Endodermal cell (in vitro differentiated cells): Measurements from ENCODE around the gene GALNT18. TPM values are rescaled to one million over a fixed set of nuclear protein-coding genes. Genes with fewer than 3 reads are reported as not detected.

Experiments
- DNase-seq: peaks from one replicate; pipeline ENCODE4 v3.0.0-alpha.2; 2017
- H3K27ac ChIP-seq: 2 replicates; pipeline ENCODE4 v1.5.1; 2013; ENCODE audit warnings: mild to moderate bottlenecking, low read depth, low read length, moderate library complexity
- H3K27me3 ChIP-seq: 2 replicates; pipeline ENCODE4 v1.6.1; 2013; ENCODE audit warnings: mild to moderate bottlenecking, low read length, moderate library complexity; ENCODE audit not compliant: insufficient read depth, control insufficient read depth, poor library complexity, severe bottlenecking
- H3K36me3 ChIP-seq: 2 replicates; pipeline ENCODE4 v1.7.0; 2013; ENCODE audit warnings: mild to moderate bottlenecking, low read length, moderate library complexity; ENCODE audit not compliant: control insufficient read depth, insufficient read depth
- H3K4me1 ChIP-seq: one replicate; pipeline ENCODE4 v1.7.0; 2013; ENCODE audit warnings: low read length; ENCODE audit not compliant: control insufficient read depth, insufficient read depth
- H3K4me3 ChIP-seq: 2 replicates; pipeline ENCODE4 v1.5.1; 2013; ENCODE audit warnings: mild to moderate bottlenecking, low read length, moderate library complexity
- H3K9ac ChIP-seq: 2 replicates; pipeline ENCODE4 v1.6.1; 2013; ENCODE audit warnings: mild to moderate bottlenecking, low read length, moderate library complexity; ENCODE audit not compliant: poor library complexity, severe bottlenecking; ENCODE audit errors: extremely low read depth
- H3K9me3 ChIP-seq: 2 replicates; pipeline ENCODE4 v1.6.1; 2013; ENCODE audit warnings: mild to moderate bottlenecking, low read length, moderate library complexity; ENCODE audit not compliant: control insufficient read depth
- H3K27ac Mint-ChIP-seq: 2 replicates; pipeline ENCODE4 v1.8.0; 2020; ENCODE audit warnings: mixed read lengths
- H3K27me3 Mint-ChIP-seq: 2 replicates; pipeline ENCODE4 v1.8.0; 2021; ENCODE audit warnings: mild to moderate bottlenecking, mixed read lengths; ENCODE audit not compliant: insufficient read depth
- H3K36me3 Mint-ChIP-seq: 2 replicates; pipeline ENCODE4 v1.8.0; 2020; ENCODE audit warnings: low read depth, mixed read lengths
- H3K4me1 Mint-ChIP-seq: 2 replicates; pipeline ENCODE4 v1.8.0; 2020; ENCODE audit warnings: mixed read lengths
- H3K4me3 Mint-ChIP-seq: 2 replicates; pipeline ENCODE4 v1.8.0; 2020; ENCODE audit warnings: mild to moderate bottlenecking, moderate library complexity, mixed read lengths
- H3K9me3 Mint-ChIP-seq: 2 replicates; pipeline ENCODE4 v1.8.0; 2020; ENCODE audit warnings: mild to moderate bottlenecking, mixed read lengths
- WGBS, 2 experiments: methylation state at CpG; one replicate each; pipeline versions ENCODE4 v1.1.5 to v1.1.7; 2013; ENCODE audit warnings: missing lambda C conversion rate in 2 of 2, mixed read lengths in 1 of 2; ENCODE audit not compliant: insufficient coverage in 1 of 2, insufficient read length in 1 of 2; 5-methylcytosine and 5-hydroxymethylcytosine counted together
- total RNA-seq, 2 donors: library from RNA; stranded (reverse); fragmentation: NEBNext Ultra II Directional in 1 of 2; extraction: Animal tissue kit (Norgen Biotek cat#: 25700) in 1 of 2; gene quantifications; 2 replicates in 1 of 2; 3 replicates in 1 of 2; pipeline ENCODE4 v1.2.1, GENCODE V29; 2021
- TF ChIP-seq, protein P1 (sequence below): fragments of 200-600 bp; sonication (generic); conservative IDR thresholded peaks from 2 replicates; pipeline ENCODE4 v1.5.0; 2021; ENCODE audit warnings: antibody characterized with exemption, mild to moderate bottlenecking

Gene GALNT18
- total RNA-seq, 2 donors from 2014 or later = 5.1 to 9.9 TPM

GRCh38 chr11:11476499-11476898, 145.3 kb downstream of the GALNT18 start:
- H3K4me1 Mint-ChIP-seq = peaks cover 7% of the 10 kb centered on the region
- WGBS, 2 experiments = 75 to 90% methylated on average over 1 to 2 of the region's 2 CpGs
- H3K4me3 ChIP-seq = no peak overlapping the region
- peaks cover 37% of the 10 kb centered on the region for H3K27me3 ChIP-seq
- H3K36me3 ChIP-seq = no peaks in the 10 kb centered on the region
- H3K4me1 ChIP-seq = no peaks in the 10 kb centered on the region
- TF ChIP-seq, protein P1, sequence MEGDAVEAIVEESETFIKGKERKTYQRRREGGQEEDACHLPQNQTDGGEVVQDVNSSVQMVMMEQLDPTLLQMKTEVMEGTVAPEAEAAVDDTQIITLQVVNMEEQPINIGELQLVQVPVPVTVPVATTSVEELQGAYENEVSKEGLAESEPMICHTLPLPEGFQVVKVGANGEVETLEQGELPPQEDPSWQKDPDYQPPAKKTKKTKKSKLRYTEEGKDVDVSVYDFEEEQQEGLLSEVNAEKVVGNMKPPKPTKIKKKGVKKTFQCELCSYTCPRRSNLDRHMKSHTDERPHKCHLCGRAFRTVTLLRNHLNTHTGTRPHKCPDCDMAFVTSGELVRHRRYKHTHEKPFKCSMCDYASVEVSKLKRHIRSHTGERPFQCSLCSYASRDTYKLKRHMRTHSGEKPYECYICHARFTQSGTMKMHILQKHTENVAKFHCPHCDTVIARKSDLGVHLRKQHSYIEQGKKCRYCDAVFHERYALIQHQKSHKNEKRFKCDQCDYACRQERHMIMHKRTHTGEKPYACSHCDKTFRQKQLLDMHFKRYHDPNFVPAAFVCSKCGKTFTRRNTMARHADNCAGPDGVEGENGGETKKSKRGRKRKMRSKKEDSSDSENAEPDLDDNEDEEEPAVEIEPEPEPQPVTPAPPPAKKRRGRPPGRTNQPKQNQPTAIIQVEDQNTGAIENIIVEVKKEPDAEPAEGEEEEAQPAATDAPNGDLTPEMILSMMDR = no peak
- no peaks in the 10 kb centered on the region for H3K36me3 Mint-ChIP-seq
- H3K9me3 ChIP-seq = no peaks in the 10 kb centered on the region
- no peaks in the 10 kb centered on the region for H3K9me3 Mint-ChIP-seq
- H3K9ac ChIP-seq = no peak overlapping the region
- H3K27ac Mint-ChIP-seq = no peak overlapping the region
- no peak for DNase-seq
- no peak overlapping the region for H3K27ac ChIP-seq
- H3K4me3 Mint-ChIP-seq = no peak overlapping the region
- H3K27me3 Mint-ChIP-seq = peaks cover 22% of the 10 kb centered on the region

- DNase-seq = no peak
- H3K4me1 Mint-ChIP-seq = no peaks in the 10 kb centered on the region
- H3K9me3 Mint-ChIP-seq = no peaks in the 10 kb centered on the region
- H3K27me3 Mint-ChIP-seq = peaks cover 11% of the 10 kb centered on the region
- no peaks in the 10 kb centered on the region for H3K36me3 ChIP-seq
- H3K4me1 ChIP-seq = no peaks in the 10 kb centered on the region
- no peaks in the 10 kb centered on the region for H3K36me3 Mint-ChIP-seq
- H3K4me3 ChIP-seq = no peak overlapping the region
- 100% methylated on average over 1 to 2 of the region's 2 CpGs for WGBS, 2 experiments
- H3K27ac ChIP-seq = no peak overlapping the region
- no peak overlapping the region for H3K9ac ChIP-seq
- no peaks in the 10 kb centered on the region for H3K9me3 ChIP-seq
- peaks cover 5% of the 10 kb centered on the region for H3K27me3 ChIP-seq
- TF ChIP-seq, protein P1 = no peak
- H3K27ac Mint-ChIP-seq = no peak overlapping the region
- no peak overlapping the region for H3K4me3 Mint-ChIP-seq
Observed at GRCh38 chr11:11472106-11472505, 149.7 kb downstream of the GALNT18 start.

DNA sequence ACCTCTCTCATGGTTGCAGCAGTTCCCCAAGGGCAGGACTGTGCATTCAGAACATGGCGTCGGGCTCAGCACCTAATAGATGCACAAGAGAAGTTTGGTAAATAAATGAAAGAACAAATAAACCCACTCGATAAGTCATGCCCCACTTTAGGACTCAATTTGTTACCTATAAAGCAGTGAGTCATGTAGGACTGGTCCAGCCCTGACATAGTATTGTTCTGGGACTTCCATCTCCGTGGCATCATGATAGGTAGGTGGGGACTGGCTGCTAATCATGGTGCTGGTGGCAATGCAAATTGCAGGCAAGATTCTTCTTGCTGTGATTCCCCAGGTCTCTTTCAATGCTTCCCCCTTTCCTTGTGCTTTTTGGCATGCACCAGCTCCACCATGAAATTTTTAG, 150.6 kb downstream of the GALNT18 start:
- no peaks in the 10 kb centered on the region for H3K36me3 ChIP-seq
- H3K4me1 Mint-ChIP-seq = no peaks in the 10 kb centered on the region
- H3K4me1 ChIP-seq = no peaks in the 10 kb centered on the region
- H3K36me3 Mint-ChIP-seq = no peaks in the 10 kb centered on the region
- no peak overlapping the region for H3K27ac ChIP-seq
- no peak overlapping the region for H3K27ac Mint-ChIP-seq
- H3K9ac ChIP-seq = no peak overlapping the region
- no peak overlapping the region for H3K4me3 Mint-ChIP-seq
- no peaks in the 10 kb centered on the region for H3K27me3 ChIP-seq
- TF ChIP-seq, protein P1 = no peak
- H3K27me3 Mint-ChIP-seq = peaks cover 11% of the 10 kb centered on the region
- no peak overlapping the region for H3K4me3 ChIP-seq
- WGBS, 2 experiments = 80 to 82% methylated on average over 3 to 4 of the region's 4 CpGs
- H3K9me3 ChIP-seq = no peaks in the 10 kb centered on the region
- no peak for DNase-seq
- H3K9me3 Mint-ChIP-seq = no peaks in the 10 kb centered on the region
